ENCODE results near the gene WDR27. TPM values are rescaled to one million over a fixed set of nuclear protein-coding genes. Genes with fewer than 3 reads are reported as not detected.
"Not testable (repeated sequence)": the region's sequence is repeated elsewhere in the genome, so short reads cannot be mapped to it uniquely, and the experiment has no call there.

The WDR27 gene
- total and polyA plus RNA-seq, 4 donors = 4.5 to 58.7 (median 40.4) TPM

DNA sequence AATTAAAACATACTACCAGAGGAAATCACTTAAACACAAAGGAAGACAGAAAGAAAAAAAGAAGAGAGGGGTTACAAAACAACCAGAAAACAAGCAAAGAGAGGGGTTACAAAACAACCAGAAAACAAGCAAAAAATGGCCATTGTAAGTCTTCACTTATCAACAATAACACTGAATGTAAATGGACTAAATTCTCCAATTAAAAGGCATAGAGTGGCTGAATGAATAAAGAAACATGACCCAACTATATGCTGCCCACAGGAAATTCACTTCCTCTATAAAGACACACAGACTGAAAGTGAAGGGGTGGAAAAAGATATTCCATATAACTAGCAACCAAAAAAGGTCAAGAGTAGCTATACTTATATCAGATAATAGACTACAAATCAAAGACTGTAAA, 180.0 kb downstream of the WDR27 start:
- intact Hi-C loops (cut with DNase I) = loop anchor here in 1 of 2 donors (5.0 kb wide), 1 partner anchor 625 kb away; no protein-coding TSS in a partner anchor
- Histone ChIP-seq H3K27ac (ENCODE audit: low read depth in 1 of 2, low read length in 2 of 2) (no peak overlapping the region), H3K27me3 (ENCODE audit: control insufficient read depth in 1 of 2, insufficient read depth in 2 of 2, low read length in 1 of 2) (no peaks in the 10 kb centered on the region), H3K4me3 (ENCODE audit: low read length in 2 of 2) (no peak overlapping the region), H3K36me3 (ENCODE audit: control insufficient read depth in 1 of 2, insufficient read depth in 2 of 2, low read length in 1 of 2) (no peaks in the 10 kb centered on the region), H3K9me3 (ENCODE audit: control insufficient read depth, low read length) (peaks cover 2% of the 10 kb centered on the region), H3K4me1 (ENCODE audit: control insufficient read depth in 1 of 2, insufficient read depth in 2 of 2, low read length in 2 of 2) (no peaks in the 10 kb centered on the region)
- ATAC-seq (ENCODE audit: low FRiP score) (no peak), DNase-seq (no peak)

DNA sequence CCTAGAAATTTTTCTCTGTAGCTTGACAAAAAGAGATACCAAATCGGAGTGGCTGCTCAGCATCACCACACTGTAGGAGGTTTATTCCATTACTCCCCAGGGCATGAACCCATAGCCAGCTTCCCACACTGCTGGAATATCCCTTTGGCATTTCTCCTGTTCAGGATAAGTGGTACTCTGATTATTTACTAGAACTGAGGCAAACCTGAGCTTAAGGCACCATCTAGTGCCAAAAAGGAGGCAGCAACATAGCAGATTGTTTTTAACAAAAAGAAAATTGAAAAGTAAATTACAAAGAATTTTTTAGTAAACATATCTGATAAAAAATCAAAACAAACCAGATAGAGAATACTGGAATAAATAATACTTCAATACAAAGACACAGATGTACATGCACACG, 181.7 kb downstream of the WDR27 start:
- H3K4me1 ChIP-seq (ENCODE audit: control insufficient read depth in 1 of 2, insufficient read depth in 2 of 2, low read length in 2 of 2) = no peaks in the 10 kb centered on the region
- 76 to 80% methylated on average over 2 of the region's 2 CpGs for WGBS, 2 donors
- no peaks in the 10 kb centered on the region for H3K27me3 ChIP-seq (ENCODE audit: control insufficient read depth in 1 of 2, insufficient read depth in 2 of 2, low read length in 1 of 2)
- no peak overlapping the region for H3K4me3 ChIP-seq (ENCODE audit: low read length in 2 of 2)
- peaks cover 2% of the 10 kb centered on the region for H3K9me3 ChIP-seq (ENCODE audit: control insufficient read depth, low read length)
- no peak for ATAC-seq (ENCODE audit: low FRiP score)
- H3K27ac ChIP-seq (ENCODE audit: low read depth in 1 of 2, low read length in 2 of 2) = no peak overlapping the region
- intact Hi-C loops (cut with DNase I) = loop anchor here in 1 of 2 donors (1.0 to 5.0 kb wide), 2 partner anchors 563 to 623 kb away; no protein-coding TSS in a partner anchor
- DNase-seq = no peak
- no peaks in the 10 kb centered on the region for H3K36me3 ChIP-seq (ENCODE audit: control insufficient read depth in 1 of 2, insufficient read depth in 2 of 2, low read length in 1 of 2)

DNA sequence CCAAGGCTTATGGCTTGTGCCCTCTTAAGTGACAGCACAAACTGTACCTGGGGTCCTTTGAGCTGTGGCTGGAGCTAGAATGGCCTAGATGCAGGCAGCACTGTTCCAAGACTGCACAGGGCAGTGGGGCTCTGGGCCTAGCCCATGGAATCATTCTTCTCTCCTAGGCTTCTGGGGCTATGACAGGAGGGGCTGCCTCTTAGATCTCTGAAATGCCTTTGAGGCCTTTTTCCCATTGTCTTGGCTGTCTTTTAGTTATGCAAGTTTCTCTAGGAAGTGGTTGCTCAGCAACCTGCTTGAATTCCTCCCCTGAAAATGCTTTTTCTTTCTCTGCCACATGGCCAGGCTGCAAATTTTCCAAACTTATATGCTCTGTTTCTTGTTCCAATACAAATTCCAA, 183.4 kb downstream of the WDR27 start:
- ATAC-seq (ENCODE audit: low FRiP score) = no peak
- intact Hi-C loops (cut with DNase I) = loop anchor here in 1 of 2 donors (2.0 to 10.0 kb wide), 2 partner anchors 564 to 622 kb away; no protein-coding TSS in a partner anchor

DNA sequence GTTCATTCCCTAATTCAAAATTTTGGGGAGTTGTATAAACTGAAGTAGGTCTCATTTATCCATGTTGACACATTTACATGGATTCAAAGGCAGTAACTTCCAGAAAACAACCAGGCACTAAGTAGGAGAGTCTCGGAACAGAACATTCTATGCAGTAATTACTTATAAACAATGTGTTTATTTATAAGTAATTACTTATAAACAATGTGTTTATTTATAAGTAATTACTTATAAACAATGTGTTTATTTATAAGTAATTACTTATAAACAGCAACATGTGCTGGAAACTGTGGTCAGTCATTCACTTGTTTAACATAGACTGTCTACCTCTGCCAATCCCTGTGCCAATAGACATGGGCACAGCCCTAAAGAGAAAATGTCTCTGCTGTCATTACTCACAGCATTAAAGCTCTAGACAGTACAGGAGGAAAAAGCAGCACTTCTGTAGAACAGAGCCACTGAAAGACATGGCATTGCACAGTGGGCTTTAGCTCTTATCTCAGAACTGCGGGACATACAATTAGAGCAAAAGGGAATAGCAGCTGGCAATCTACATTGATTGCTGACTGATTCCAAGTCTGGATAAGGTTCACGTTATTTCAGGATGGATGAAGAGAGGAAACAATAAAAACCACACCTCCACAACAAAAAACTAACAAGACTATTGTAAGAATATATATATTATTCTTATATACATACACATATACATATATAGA, 188.2 kb downstream of the WDR27 start:
- no peak overlapping the region for H3K27ac ChIP-seq (ENCODE audit: low read depth in 1 of 2, low read length in 2 of 2)
- no peaks in the 10 kb centered on the region for H3K4me1 ChIP-seq (ENCODE audit: control insufficient read depth in 1 of 2, insufficient read depth in 2 of 2, low read length in 2 of 2)
- ATAC-seq (ENCODE audit: low FRiP score) (no peak), DNase-seq (no peak)
- intact Hi-C loops (cut with DNase I) = loop anchor here in 1 of 2 donors (10.0 kb wide), 1 partner anchor 559 kb away; no protein-coding TSS in a partner anchor
- H3K4me3 ChIP-seq (ENCODE audit: low read length in 2 of 2) = no peak overlapping the region
- H3K9me3 ChIP-seq (ENCODE audit: control insufficient read depth, low read length) = peaks cover 2% of the 10 kb centered on the region
- WGBS, 2 donors = 84 to 89% methylated on average over 3 of the region's 3 CpGs
- H3K27me3 ChIP-seq (ENCODE audit: control insufficient read depth in 1 of 2, insufficient read depth in 2 of 2, low read length in 1 of 2) = no peaks in the 10 kb centered on the region
- no peaks in the 10 kb centered on the region for H3K36me3 ChIP-seq (ENCODE audit: control insufficient read depth in 1 of 2, insufficient read depth in 2 of 2, low read length in 1 of 2)

More for the DNA sequence above, 183.4 kb downstream of the WDR27 start:
- Histone ChIP-seq H3K9me3 (ENCODE audit: control insufficient read depth, low read length) (peaks cover 2% of the 10 kb centered on the region), H3K27ac (ENCODE audit: low read depth in 1 of 2, low read length in 2 of 2) (no peak overlapping the region), H3K4me1 (ENCODE audit: control insufficient read depth in 1 of 2, insufficient read depth in 2 of 2, low read length in 2 of 2) (no peaks in the 10 kb centered on the region), H3K27me3 (ENCODE audit: control insufficient read depth in 1 of 2, insufficient read depth in 2 of 2, low read length in 1 of 2) (no peaks in the 10 kb centered on the region), H3K36me3 (ENCODE audit: control insufficient read depth in 1 of 2, insufficient read depth in 2 of 2, low read length in 1 of 2) (no peaks in the 10 kb centered on the region), H3K4me3 (ENCODE audit: low read length in 2 of 2) (no peak overlapping the region)
- DNase-seq = no peak

DNA sequence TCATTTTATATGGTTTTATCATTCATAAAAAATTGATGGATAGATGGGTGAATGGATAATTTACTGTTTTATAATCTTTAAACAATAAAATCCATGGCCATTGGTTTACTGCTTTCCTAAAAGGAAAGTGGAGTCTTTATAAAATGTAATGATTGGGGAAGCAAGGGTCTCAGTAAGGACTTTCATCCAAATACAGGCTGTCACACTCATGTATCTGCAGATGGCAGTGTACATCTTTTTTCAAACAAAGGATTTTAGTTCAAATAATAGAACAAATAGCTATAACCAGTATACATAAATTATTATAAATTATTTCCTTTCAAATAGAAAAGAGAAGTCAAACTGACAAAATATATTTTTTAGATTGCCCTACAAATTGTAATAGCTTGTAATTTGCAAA, 190.0 kb downstream of the WDR27 start:
- not testable (repeated sequence) for H3K4me3 ChIP-seq (ENCODE audit: low read length in 2 of 2); H3K27ac ChIP-seq (ENCODE audit: low read depth in 1 of 2, low read length in 2 of 2); H3K36me3 ChIP-seq (ENCODE audit: control insufficient read depth in 1 of 2, insufficient read depth in 2 of 2, low read length in 1 of 2); DNase-seq; H3K9me3 ChIP-seq (ENCODE audit: control insufficient read depth, low read length); H3K27me3 ChIP-seq (ENCODE audit: control insufficient read depth in 1 of 2, insufficient read depth in 2 of 2, low read length in 1 of 2); H3K4me1 ChIP-seq (ENCODE audit: control insufficient read depth in 1 of 2, insufficient read depth in 2 of 2, low read length in 2 of 2); ATAC-seq (ENCODE audit: low FRiP score)
- intact Hi-C loops (cut with DNase I) = loop anchor here in 1 of 2 donors (10.0 kb wide), 1 partner anchor 557 kb away; no protein-coding TSS in a partner anchor

DNA sequence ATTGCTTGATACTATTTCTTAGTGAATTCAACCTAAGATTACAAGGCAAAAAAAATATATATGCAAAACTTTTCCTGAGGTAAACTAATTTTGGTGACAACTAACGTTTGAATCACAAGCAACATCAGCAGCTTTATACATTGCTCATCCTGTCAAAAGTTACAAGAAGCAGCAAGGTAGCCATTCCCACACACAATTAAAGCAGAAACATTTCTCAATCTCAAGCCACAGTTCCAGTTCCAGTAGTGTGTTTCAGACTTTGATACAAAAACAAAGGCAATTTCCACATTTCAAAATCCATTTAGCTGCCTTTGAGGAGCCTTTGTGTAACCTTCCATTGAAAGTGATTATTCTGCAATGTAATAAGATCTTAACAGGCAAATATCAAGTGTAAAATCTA, 191.0 kb downstream of the WDR27 start:
- no peak for DNase-seq
- Histone ChIP-seq H3K36me3 (ENCODE audit: control insufficient read depth in 1 of 2, insufficient read depth in 2 of 2, low read length in 1 of 2) (no peaks in the 10 kb centered on the region), H3K27me3 (ENCODE audit: control insufficient read depth in 1 of 2, insufficient read depth in 2 of 2, low read length in 1 of 2) (no peaks in the 10 kb centered on the region), H3K4me3 (ENCODE audit: low read length in 2 of 2) (no peak overlapping the region), H3K4me1 (ENCODE audit: control insufficient read depth in 1 of 2, insufficient read depth in 2 of 2, low read length in 2 of 2) (no peaks in the 10 kb centered on the region), H3K27ac (ENCODE audit: low read depth in 1 of 2, low read length in 2 of 2) (no peak overlapping the region), H3K9me3 (ENCODE audit: control insufficient read depth, low read length) (no peaks in the 10 kb centered on the region)
- intact Hi-C loops (cut with DNase I) = loop anchor here in 1 of 2 donors (10.0 kb wide), 1 partner anchor 556 kb away; no protein-coding TSS in a partner anchor
- no peak for ATAC-seq (ENCODE audit: low FRiP score)
- whole genome bisulfite sequencing, 2 donors = 70 to 73% methylated on average over 1 of the region's 1 CpG

DNA sequence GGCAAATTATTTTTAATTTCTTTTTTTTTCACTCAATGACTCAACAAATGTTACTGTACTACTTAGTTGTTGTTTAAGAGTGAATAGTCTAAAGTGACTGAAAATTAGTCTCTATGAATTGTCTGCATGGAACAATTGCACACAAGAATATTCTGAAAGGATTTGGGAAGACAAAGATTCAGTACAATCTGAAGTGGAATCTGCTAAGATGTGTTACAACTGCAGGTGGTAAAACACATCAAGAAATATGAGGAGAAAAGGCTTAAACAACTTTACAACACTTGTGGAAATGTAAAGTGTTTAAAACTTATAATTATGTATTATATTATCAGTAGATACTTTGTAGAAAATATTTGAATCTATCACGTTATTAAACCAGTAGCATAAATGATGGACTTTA, 193.4 kb downstream of the WDR27 start:
- H3K4me1 ChIP-seq (ENCODE audit: control insufficient read depth in 1 of 2, insufficient read depth in 2 of 2, low read length in 2 of 2) = no peaks in the 10 kb centered on the region
- DNase-seq = no peak
- WGBS, 2 donors = 94 to 97% methylated on average over 1 of the region's 1 CpG

DNA sequence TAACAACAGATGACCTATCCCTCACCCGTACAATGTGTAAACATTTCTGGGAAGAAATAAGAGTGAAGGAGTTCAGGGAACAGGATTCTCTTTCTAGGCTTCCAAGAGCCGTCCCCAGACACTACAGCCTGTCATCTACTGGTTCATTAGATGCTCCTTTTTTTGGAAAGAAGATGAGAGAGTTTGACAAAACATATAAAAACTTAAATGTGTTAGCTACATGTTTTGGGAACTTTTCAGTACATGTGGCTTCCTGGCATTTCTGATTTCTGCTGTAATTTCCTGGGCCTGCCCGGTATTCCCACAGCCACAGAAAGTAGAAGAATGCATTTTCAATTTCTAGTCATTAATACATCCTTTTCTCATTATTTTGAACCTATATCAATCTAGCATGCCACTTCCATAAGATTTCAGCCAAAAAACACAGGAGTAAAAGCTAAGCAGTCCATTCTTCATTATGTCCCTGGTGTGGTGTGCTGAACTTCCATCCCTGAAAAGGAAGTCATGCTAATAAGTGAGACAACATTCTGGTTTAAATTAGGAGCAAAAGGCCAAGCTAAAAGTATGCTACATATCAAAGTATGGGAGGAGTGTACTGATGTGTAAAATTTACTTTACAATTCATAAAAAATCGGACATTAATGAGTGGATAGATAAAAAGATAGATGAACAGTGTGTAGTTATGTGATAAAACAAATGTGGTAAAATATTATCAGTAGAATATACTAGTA, 198.2 kb downstream of the WDR27 start:
- H3K4me1 ChIP-seq (ENCODE audit: control insufficient read depth in 1 of 2, insufficient read depth in 2 of 2, low read length in 2 of 2) = no peaks in the 10 kb centered on the region
- H3K36me3 ChIP-seq (ENCODE audit: control insufficient read depth in 1 of 2, insufficient read depth in 2 of 2, low read length in 1 of 2) = no peaks in the 10 kb centered on the region
- no peak overlapping the region for H3K27ac ChIP-seq (ENCODE audit: low read depth in 1 of 2, low read length in 2 of 2)
- H3K27me3 ChIP-seq (ENCODE audit: control insufficient read depth in 1 of 2, insufficient read depth in 2 of 2, low read length in 1 of 2) = no peaks in the 10 kb centered on the region
- H3K4me3 ChIP-seq (ENCODE audit: low read length in 2 of 2) = no peak overlapping the region
- 75 to 82% methylated on average over 4 of the region's 4 CpGs for WGBS, 2 donors
- no peak for DNase-seq
- no peak for ATAC-seq (ENCODE audit: low FRiP score)
- intact Hi-C loops (cut with DNase I) = no loop called here
- H3K9me3 ChIP-seq (ENCODE audit: control insufficient read depth, low read length) = no peaks in the 10 kb centered on the region

More for the DNA sequence above, 193.4 kb downstream of the WDR27 start:
- no peaks in the 10 kb centered on the region for H3K27me3 ChIP-seq (ENCODE audit: control insufficient read depth in 1 of 2, insufficient read depth in 2 of 2, low read length in 1 of 2)
- H3K36me3 ChIP-seq (ENCODE audit: control insufficient read depth in 1 of 2, insufficient read depth in 2 of 2, low read length in 1 of 2) = no peaks in the 10 kb centered on the region
- H3K4me3 ChIP-seq (ENCODE audit: low read length in 2 of 2) = no peak overlapping the region
- ATAC-seq (ENCODE audit: low FRiP score) = no peak
- H3K27ac ChIP-seq (ENCODE audit: low read depth in 1 of 2, low read length in 2 of 2) = no peak overlapping the region
- intact Hi-C loops (cut with DNase I) = no loop called here
- H3K9me3 ChIP-seq (ENCODE audit: control insufficient read depth, low read length) = no peaks in the 10 kb centered on the region

DNA sequence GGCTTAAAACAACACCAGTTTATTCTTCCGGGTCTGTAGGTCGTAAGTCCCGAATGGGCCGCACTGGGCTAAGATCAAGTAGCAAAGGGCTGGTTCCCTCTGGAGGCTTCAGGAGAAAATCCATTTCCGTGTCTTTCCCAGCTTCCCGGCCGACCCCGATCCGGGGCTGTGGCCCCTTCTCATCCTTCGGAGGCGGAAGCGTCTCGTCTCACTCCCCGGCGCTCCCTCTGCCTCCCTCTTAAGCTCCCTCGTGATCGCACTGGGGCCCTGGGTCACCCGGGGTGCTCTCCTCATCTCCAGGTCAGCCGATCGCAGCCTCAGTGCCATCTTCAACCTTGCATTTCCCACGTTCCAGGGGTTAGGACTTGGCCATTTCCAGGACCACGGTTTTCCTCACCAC, 199.4 kb downstream of the WDR27 start:
- intact Hi-C loops (cut with DNase I) = no loop called here

More for the DNA sequence above, 199.4 kb downstream of the WDR27 start:
- no peak for DNase-seq
- Histone ChIP-seq H3K4me3 (ENCODE audit: low read length in 2 of 2) (no peak overlapping the region), H3K36me3 (ENCODE audit: control insufficient read depth in 1 of 2, insufficient read depth in 2 of 2, low read length in 1 of 2) (no peaks in the 10 kb centered on the region), H3K9me3 (ENCODE audit: control insufficient read depth, low read length) (no peaks in the 10 kb centered on the region), H3K4me1 (ENCODE audit: control insufficient read depth in 1 of 2, insufficient read depth in 2 of 2, low read length in 2 of 2) (no peaks in the 10 kb centered on the region), H3K27me3 (ENCODE audit: control insufficient read depth in 1 of 2, insufficient read depth in 2 of 2, low read length in 1 of 2) (no peaks in the 10 kb centered on the region), H3K27ac (ENCODE audit: low read depth in 1 of 2, low read length in 2 of 2) (no peak overlapping the region)
- no peak for ATAC-seq (ENCODE audit: low FRiP score)
- WGBS, 2 donors = 98% methylated on average over 22 of the region's 22 CpGs
